GM12873 (cell line): ENCODE results near the gene ETS2.

Source experiments
- CTCF ChIP-seq: IDR thresholded peaks from 2 replicates; pipeline ENCODE4 v1.5.1; 2012; ENCODE audit warnings: low read depth, mild to moderate bottlenecking, moderate library complexity, low read length, control low read depth; ENCODE audit not compliant: insufficient read depth; ENCODE audit errors: missing control alignments

ETS2 gene

GRCh38 chr21:38773099-38774061 lies 32.3 kb upstream of the ETS2 start:
- no peak for TF ChIP-seq CTCF

GRCh38 chr21:38774152-38774551 lies 31.6 kb upstream of the ETS2 start:
- TF ChIP-seq CTCF = no peak

- TF ChIP-seq CTCF = no peak
These were observed 31.0 kb upstream of the ETS2 start for GRCh38 chr21:38774586-38775285.

GRCh38 chr21:38775733-38776132 lies 30.0 kb upstream of the ETS2 start:
- TF ChIP-seq CTCF = no peak

GRCh38 chr21:38777015-38777414 lies 28.7 kb upstream of the ETS2 start:
- TF ChIP-seq CTCF = no peak

GRCh38 chr21:38777531-38777930 lies 28.2 kb upstream of the ETS2 start:
- TF ChIP-seq CTCF = no peak

GRCh38 chr21:38780879-38781278 lies 24.9 kb upstream of the ETS2 start:
- no peak for TF ChIP-seq CTCF
